SU-DHL-6 (cell line): ENCODE results near the gene IPCEF1.
A peak's percentile ranks its signal among the peaks of the same experiment; 100 is the strongest.

ENCODE experiments used
- H2AFZ ChIP-seq: fragments of 200-600 bp; sonication (generic); 2 replicates; pipeline ENCODE4 v1.6.1; 2014; ENCODE audit warnings: low read depth, mild to moderate bottlenecking, moderate library complexity, mixed read lengths, antibody characterized with exemption, low read length; ENCODE audit not compliant: severe bottlenecking
- H3F3A ChIP-seq: fragments of 200-600 bp; shearing (Covaris generic); 2 replicates; pipeline ENCODE4 v1.6.0; 2016; ENCODE audit warnings: antibody characterized with exemption, mild to moderate bottlenecking; ENCODE audit not compliant: insufficient read depth
- H3K27ac ChIP-seq: fragments of 200-600 bp; sonication (generic); 2 replicates; pipeline ENCODE4 v1.5.1; 2016; ENCODE audit warnings: low read depth, mild to moderate bottlenecking, low read length, moderate library complexity, mixed read lengths
- H3K27me3 ChIP-seq: fragments of 200-600 bp; sonication (generic), shearing (Covaris generic); 2 replicates; pipeline ENCODE4 v1.6.0; 2014; ENCODE audit warnings: mild to moderate bottlenecking, low read length
- H3K36me3 ChIP-seq: fragments of 200-600 bp; sonication (generic); 2 replicates; pipeline ENCODE4 v1.6.1; 2014; ENCODE audit warnings: mild to moderate bottlenecking, low read length, mixed read lengths
- H3K4me2 ChIP-seq: fragments of 300-600, 200-600 bp; shearing (Covaris generic), sonication (generic); 2 replicates; pipeline ENCODE4 v1.6.0; 2014; ENCODE audit warnings: low read length, low read depth, mild to moderate bottlenecking; ENCODE audit not compliant: poor library complexity, severe bottlenecking
- H3K4me3 ChIP-seq: fragments of 200-600 bp; sonication (generic); 2 replicates; pipeline ENCODE4 v1.5.1; 2014; ENCODE audit warnings: antibody characterized with exemption, low read length, mild to moderate bottlenecking, mixed read lengths; ENCODE audit not compliant: insufficient read depth, poor library complexity, severe bottlenecking
- H3K79me2 ChIP-seq: fragments of 200-600 bp; sonication (generic); 2 replicates; pipeline ENCODE4 v1.6.1; 2014; ENCODE audit warnings: mild to moderate bottlenecking, low read length, moderate library complexity; ENCODE audit not compliant: insufficient read depth
- H3K9ac ChIP-seq: fragments of 200-600 bp; sonication (generic); 2 replicates; pipeline ENCODE4 v1.7.0; 2014; ENCODE audit warnings: mild to moderate bottlenecking, low read length
- H3K9me2 ChIP-seq: fragments of 200-600 bp; sonication (generic); replicated peaks from 2 replicates; pipeline ENCODE4 v1.6.1; 2014; ENCODE audit warnings: low read length; ENCODE audit not compliant: insufficient read depth
- H3K9me3 ChIP-seq: fragments of 200-600 bp; sonication (generic); 2 replicates; pipeline ENCODE4 v1.6.1; 2014; ENCODE audit warnings: low read length, mixed read lengths; ENCODE audit not compliant: insufficient read depth
- H4K20me1 ChIP-seq: fragments of 200-600 bp; sonication (generic); 2 replicates; pipeline ENCODE4 v1.6.1; 2014; ENCODE audit warnings: low read depth, mild to moderate bottlenecking, antibody characterized with exemption, low read length, moderate library complexity, mixed read lengths
- EZH2phosphoT487 ChIP-seq: fragments of 200-600 bp; sonication (generic), shearing (Covaris generic); conservative IDR thresholded peaks from 2 replicates; pipeline ENCODE4 v1.6.1; 2018; ENCODE audit warnings: mild to moderate bottlenecking, antibody characterized with exemption, low read length, moderate library complexity, mixed read lengths
- TF ChIP-seq, protein P1 (sequence below): fragments of 200-600 bp; sonication (generic); IDR thresholded peaks from one replicate; pipeline ENCODE4 v1.5.1; 2017; ENCODE audit warnings: antibody characterized with exemption, mild to moderate bottlenecking, low read length, moderate library complexity; ENCODE audit not compliant: insufficient read depth, poor library complexity, severe bottlenecking

Gene IPCEF1

DNA sequence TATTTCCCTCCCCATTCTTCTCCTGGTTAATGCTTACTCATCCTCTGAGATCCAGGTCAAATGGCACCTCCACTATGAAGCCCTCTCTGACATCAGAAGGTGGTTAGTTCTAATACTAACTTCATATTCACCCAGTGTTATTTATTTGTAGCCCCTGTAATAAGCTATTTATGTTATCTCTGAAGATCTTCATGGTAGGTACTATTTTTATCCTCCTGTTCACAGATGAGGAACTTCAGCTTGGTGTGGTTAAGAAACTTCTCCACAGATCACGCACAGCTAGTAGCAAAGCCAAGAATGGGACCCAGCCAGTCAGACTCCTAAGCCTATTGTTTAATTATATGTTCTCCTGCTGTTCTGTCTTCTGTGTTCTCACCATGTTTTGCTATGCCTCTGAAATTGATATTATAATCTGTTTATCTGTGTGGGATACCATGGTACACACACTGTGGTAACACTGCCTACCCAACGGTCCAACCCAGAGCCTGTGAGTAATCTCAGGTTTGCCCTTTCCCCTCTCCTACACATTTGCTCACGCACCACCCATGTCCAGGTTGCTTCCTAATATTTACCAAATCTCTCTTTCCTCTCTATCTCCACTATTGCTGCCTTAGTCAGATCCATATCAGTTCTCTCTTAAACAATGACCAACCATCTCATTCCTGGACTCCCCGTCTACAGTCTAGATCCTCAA is 98.4 kb downstream of the IPCEF1 start:
- H3K9me2 ChIP-seq, result no peaks in the 10 kb centered on the region
- TF ChIP-seq, protein P1, sequence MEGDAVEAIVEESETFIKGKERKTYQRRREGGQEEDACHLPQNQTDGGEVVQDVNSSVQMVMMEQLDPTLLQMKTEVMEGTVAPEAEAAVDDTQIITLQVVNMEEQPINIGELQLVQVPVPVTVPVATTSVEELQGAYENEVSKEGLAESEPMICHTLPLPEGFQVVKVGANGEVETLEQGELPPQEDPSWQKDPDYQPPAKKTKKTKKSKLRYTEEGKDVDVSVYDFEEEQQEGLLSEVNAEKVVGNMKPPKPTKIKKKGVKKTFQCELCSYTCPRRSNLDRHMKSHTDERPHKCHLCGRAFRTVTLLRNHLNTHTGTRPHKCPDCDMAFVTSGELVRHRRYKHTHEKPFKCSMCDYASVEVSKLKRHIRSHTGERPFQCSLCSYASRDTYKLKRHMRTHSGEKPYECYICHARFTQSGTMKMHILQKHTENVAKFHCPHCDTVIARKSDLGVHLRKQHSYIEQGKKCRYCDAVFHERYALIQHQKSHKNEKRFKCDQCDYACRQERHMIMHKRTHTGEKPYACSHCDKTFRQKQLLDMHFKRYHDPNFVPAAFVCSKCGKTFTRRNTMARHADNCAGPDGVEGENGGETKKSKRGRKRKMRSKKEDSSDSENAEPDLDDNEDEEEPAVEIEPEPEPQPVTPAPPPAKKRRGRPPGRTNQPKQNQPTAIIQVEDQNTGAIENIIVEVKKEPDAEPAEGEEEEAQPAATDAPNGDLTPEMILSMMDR, result no peak
- no peak for TF ChIP-seq EZH2phosphoT487
- H2AFZ ChIP-seq, result no peak overlapping the region
- H4K20me1 ChIP-seq, result no peaks in the 10 kb centered on the region
- H3K79me2 ChIP-seq, result no peaks in the 10 kb centered on the region
- peak overlapping the region; percentile 13 for H3K4me2 ChIP-seq
- peak overlapping the region; percentile 55 for H3K27ac ChIP-seq
- no peaks in the 10 kb centered on the region for H3F3A ChIP-seq
- H3K4me3 ChIP-seq, result no peak overlapping the region
- H3K36me3 ChIP-seq, result 0 out of 2 replicates have a peak, but pooled peaks cover 4% of the 10 kb centered on the region
- H3K27me3 ChIP-seq, result no peaks in the 10 kb centered on the region
- H3K9ac ChIP-seq, result no peak overlapping the region
- peaks cover 10% of the 10 kb centered on the region; the same call in 1 of the 2 replicates for H3K9me3 ChIP-seq

DNA sequence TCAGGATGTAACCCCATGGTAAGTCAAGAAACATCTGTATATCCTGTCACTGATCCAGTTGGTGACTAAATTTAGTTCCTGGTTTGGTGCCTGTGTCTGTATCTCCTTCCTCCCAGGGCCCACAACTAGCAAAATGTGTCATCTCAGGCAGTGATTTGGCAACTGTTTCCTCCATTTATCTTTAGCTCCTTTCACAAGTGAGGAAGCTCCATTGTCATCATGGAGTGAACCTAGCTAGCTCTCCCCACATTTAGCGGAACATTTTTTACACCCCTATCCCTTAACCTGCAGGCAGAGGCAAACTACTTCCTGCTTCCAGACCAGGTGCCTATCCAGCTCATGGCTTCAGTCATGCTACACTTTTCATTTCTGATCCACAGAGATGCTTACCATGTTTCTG is 99.5 kb downstream of the IPCEF1 start:
- H3K27me3 ChIP-seq, result no peaks in the 10 kb centered on the region
- no peak overlapping the region for H3K4me2 ChIP-seq
- H4K20me1 ChIP-seq, result no peaks in the 10 kb centered on the region
- TF ChIP-seq, protein P1, result no peak
- TF ChIP-seq EZH2phosphoT487, result no peak
- H3K36me3 ChIP-seq, result 0 out of 2 replicates have a peak, but pooled peaks cover 4% of the 10 kb centered on the region
- H3K79me2 ChIP-seq, result no peaks in the 10 kb centered on the region
- H3K27ac ChIP-seq, result peak overlapping the region; percentile 55; the same call in 1 of the 2 replicates
- H3K4me3 ChIP-seq, result no peak overlapping the region
- H3K9ac ChIP-seq, result no peak overlapping the region
- no peak overlapping the region for H2AFZ ChIP-seq
- peaks cover 10% of the 10 kb centered on the region; the same call in 1 of the 2 replicates for H3K9me3 ChIP-seq
- H3F3A ChIP-seq, result no peaks in the 10 kb centered on the region
- no peaks in the 10 kb centered on the region for H3K9me2 ChIP-seq

DNA sequence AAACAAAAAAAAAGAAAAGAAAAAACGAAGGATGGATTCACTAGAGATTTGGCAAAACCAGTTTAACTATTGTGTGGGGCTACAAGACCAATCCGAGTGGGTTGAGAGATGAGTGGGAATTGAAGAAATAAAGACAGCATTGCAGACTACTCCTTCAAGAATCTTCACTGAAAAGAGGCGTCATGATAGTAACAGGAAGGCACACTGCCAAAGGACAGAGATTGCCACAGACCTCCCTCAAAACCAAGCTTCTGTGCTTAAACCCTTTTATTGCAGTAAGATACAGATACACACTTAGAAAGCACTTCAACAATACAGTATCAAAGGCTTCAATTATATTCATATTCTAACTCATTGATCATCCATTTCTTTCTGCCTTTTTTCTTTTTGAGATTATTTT is 103.9 kb downstream of the IPCEF1 start:
- H3K36me3 ChIP-seq, result 0 out of 2 replicates have a peak, but pooled peaks cover 4% of the 10 kb centered on the region

More for the DNA sequence above, 103.9 kb downstream of the IPCEF1 start:
- H3K4me3 ChIP-seq, result no peak overlapping the region
- TF ChIP-seq, protein P1, result no peak
- no peak for TF ChIP-seq EZH2phosphoT487
- H3K27me3 ChIP-seq, result no peaks in the 10 kb centered on the region
- H3K9ac ChIP-seq, result no peak overlapping the region
- no peak overlapping the region for H3K4me2 ChIP-seq
- no peaks in the 10 kb centered on the region for H3K79me2 ChIP-seq
- peaks cover 3% of the 10 kb centered on the region; the same call in 1 of the 2 replicates for H3F3A ChIP-seq
- no peaks in the 10 kb centered on the region for H4K20me1 ChIP-seq
- no peaks in the 10 kb centered on the region for H3K9me2 ChIP-seq
- H3K9me3 ChIP-seq, result peaks cover 10% of the 10 kb centered on the region; the same call in 1 of the 2 replicates
- peak overlapping the region; percentile 9 for H2AFZ ChIP-seq
- no peak overlapping the region for H3K27ac ChIP-seq
